ENCODE results near the gene AAK1. TPM values are rescaled to one million over a fixed set of nuclear protein-coding genes. Genes with fewer than 3 reads are reported as not detected.

The AAK1 gene
- total and polyA plus RNA-seq, 2 donors (not counting 3 experiments of a cell fraction or from before 2014, with no cell fraction given) = 31.0 to 127 TPM

DNA sequence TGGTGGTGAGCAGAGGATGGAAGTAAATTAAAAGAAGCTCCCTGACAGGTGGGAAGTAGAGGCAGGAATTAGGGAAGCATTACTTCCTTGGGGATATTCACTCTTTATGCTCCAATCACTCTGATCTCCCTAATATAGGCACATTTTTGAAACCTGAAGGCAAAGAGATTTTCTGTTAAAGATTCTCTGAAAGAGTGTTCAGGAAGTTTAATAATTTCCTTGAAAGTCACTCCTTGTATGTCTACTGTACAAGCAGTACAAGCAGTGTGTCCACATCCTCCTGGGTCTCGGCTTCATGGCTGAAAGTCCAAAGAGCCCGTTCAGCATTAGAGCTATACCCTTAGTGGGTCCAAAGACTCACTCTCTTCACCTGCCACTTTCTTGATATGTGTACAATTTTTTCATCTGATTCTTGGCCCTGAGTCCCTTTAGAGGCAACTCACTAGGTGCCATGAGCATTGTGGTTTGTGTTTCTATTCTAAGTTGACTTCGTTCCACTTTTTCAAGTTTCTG lies 60.2 kb downstream of the AAK1 start:
- TF ChIP-seq, protein P1, sequence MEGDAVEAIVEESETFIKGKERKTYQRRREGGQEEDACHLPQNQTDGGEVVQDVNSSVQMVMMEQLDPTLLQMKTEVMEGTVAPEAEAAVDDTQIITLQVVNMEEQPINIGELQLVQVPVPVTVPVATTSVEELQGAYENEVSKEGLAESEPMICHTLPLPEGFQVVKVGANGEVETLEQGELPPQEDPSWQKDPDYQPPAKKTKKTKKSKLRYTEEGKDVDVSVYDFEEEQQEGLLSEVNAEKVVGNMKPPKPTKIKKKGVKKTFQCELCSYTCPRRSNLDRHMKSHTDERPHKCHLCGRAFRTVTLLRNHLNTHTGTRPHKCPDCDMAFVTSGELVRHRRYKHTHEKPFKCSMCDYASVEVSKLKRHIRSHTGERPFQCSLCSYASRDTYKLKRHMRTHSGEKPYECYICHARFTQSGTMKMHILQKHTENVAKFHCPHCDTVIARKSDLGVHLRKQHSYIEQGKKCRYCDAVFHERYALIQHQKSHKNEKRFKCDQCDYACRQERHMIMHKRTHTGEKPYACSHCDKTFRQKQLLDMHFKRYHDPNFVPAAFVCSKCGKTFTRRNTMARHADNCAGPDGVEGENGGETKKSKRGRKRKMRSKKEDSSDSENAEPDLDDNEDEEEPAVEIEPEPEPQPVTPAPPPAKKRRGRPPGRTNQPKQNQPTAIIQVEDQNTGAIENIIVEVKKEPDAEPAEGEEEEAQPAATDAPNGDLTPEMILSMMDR (IDR thresholded peaks at IDR 0.05; ENCODE audit: extremely low read depth in 1 of 2, insufficient read depth in 1 of 2, low read depth in 1 of 2, low read length in 2 of 2) = no peak
- TF ChIP-seq POLR2A (IDR thresholded peaks at IDR 0.05; ENCODE audit: low read depth, low read length) = no peak
- no peak for TF ChIP-seq POLR2AphosphoS5 (IDR thresholded peaks at IDR 0.05; ENCODE audit: insufficient read depth, low read depth, low read length)
- TF ChIP-seq FOS (IDR thresholded peaks at IDR 0.05; ENCODE audit: borderline replicate concordance, insufficient read depth, low read length) = no peak
- no peak for TF ChIP-seq EZH2 (IDR thresholded peaks at IDR 0.05; ENCODE audit: borderline replicate concordance, low read depth, low read length, severe bottlenecking)
- TF ChIP-seq, protein P2, sequence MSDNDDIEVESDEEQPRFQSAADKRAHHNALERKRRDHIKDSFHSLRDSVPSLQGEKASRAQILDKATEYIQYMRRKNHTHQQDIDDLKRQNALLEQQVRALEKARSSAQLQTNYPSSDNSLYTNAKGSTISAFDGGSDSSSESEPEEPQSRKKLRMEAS (IDR thresholded peaks at IDR 0.05; ENCODE audit: insufficient read depth, insufficient read length) = no peak
- no peak for TF ChIP-seq JUN (IDR thresholded peaks at IDR 0.05; ENCODE audit: borderline replicate concordance, insufficient read depth, insufficient read length, low read depth)
- no peak for TF ChIP-seq MYC (IDR thresholded peaks at IDR 0.05; ENCODE audit: low read depth, low read length)
- TF ChIP-seq GATA2 (IDR thresholded peaks at IDR 0.05; ENCODE audit: insufficient read depth, insufficient read length, low read depth, low read length) = no peak
- Histone ChIP-seq H3K4me2 (ENCODE audit: insufficient read depth, low read length) (no peak overlapping the region), H3K27me3 (ENCODE audit: control insufficient read depth in 2 of 2, insufficient read depth in 2 of 2, low read length in 2 of 2) (no peaks in the 10 kb centered on the region), H3K79me2 (ENCODE audit: control insufficient read depth, insufficient read depth, low read length) (peaks cover 67% of the 10 kb centered on the region), H3K4me1 (ENCODE audit: control insufficient read depth, extremely low read depth, insufficient read depth, low read length) (peaks cover 6% of the 10 kb centered on the region), H3K9ac (replicated peaks; ENCODE audit: extremely low read depth, insufficient read depth, low read length) (no peak overlapping the region), H2AFZ (ENCODE audit: low read depth, low read length) (no peak overlapping the region), H3K9me1 (replicated peaks; ENCODE audit: control insufficient read depth, extremely low read depth, insufficient read depth, low read length) (no peaks in the 10 kb centered on the region), H3K27ac (ENCODE audit: insufficient read depth, low read depth, low read length) (no peak overlapping the region), H3K4me3 (replicated peaks in 1 of 3; ENCODE audit: insufficient read depth in 1 of 3, low read depth in 1 of 3, low read length in 3 of 3) (no peak overlapping the region), H4K20me1 (replicated peaks; ENCODE audit: control insufficient read depth, extremely low read depth, insufficient read depth, low read length) (peaks cover 8% of the 10 kb centered on the region), H3K36me3 (ENCODE audit: control insufficient read depth in 2 of 2, extremely low read depth in 1 of 2, insufficient read depth in 2 of 2, low read length in 2 of 2) (no peaks in the 10 kb centered on the region), H3K9me3 (replicated peaks; ENCODE audit: control insufficient read depth, insufficient read depth, low read length) (no peaks in the 10 kb centered on the region)
- DNase-seq (ENCODE audit: low read depth, low spot score) (no peak), FAIRE-seq (peak; percentile 8)
- no TSS peak for BruUV-seq (replicated peaks)
- intact Hi-C loops (cut with micrococcal nuclease) = no loop called here
- ChIA-PET POLR2A (no interaction called here), CTCF (interaction anchor here (0.7 to 6.1 kb wide), 7 partner anchors 13 to 141 kb away, joined by 3 to 35 read pairs (median 3); no protein-coding TSS in a partner anchor)
- dilution Hi-C loops (cut with MboI; ENCODE audit: extremely low pct_ligation_motif_present, low sequenced_read_pairs) = no loop called here

Data from endothelial cell of umbilical vein (primary cell).